HG03066 (cell line): ENCODE results near the gene HPF1.
"Not testable (repeated sequence)": the region's sequence is repeated elsewhere in the genome, so short reads cannot be mapped to it uniquely, and the experiment has no call there.

Source experiments
- ATAC-seq: cut with Tn5 transposase; IDR thresholded peaks from one replicate; pipeline ENCODE4 v1.9.1; 2021; ENCODE audit warnings: low read depth; ENCODE audit not compliant: unreplicated experiment

Gene HPF1

DNA sequence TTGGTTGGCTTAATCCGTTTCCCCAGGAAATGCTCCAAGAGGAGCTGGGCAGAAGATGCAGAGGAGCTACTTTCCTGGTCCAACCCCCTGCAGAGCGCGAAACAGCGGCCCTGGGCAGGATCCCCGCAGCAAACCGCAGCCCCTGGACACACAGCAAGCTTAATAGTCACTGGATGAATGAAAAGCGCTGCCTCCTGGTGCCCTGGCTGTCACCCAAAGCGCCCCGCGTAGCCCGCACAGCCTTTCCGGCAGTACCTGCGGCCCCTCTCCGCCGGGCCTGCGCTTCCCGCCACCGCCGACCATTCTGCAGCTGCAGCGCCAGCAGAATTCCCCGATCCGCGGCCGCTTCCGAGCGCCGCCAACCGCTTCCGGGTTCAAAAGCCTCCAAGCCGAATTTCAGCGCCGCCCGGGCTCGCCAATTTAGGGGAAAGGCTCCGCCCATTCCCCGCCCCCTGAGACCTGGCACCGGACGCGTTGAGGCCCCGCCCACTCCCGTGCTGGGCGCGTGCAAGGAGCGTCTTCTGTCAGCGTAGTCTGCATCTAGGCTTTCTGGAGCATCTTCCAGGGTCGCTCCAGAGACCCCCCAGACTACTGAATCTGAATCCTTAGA lies at the start of gene HPF1:
TSS of gene HPF1 (minus strand) at position 370 of the 610 bp plus-strand sequence. CDS start at position 303, 67 bp downstream.
- ATAC-seq: peak; percentile 92

- not testable (repeated sequence) for ATAC-seq
Observed at GRCh38 chr4:169806770-169807169, 49.0 kb upstream of the HPF1 start.

DNA sequence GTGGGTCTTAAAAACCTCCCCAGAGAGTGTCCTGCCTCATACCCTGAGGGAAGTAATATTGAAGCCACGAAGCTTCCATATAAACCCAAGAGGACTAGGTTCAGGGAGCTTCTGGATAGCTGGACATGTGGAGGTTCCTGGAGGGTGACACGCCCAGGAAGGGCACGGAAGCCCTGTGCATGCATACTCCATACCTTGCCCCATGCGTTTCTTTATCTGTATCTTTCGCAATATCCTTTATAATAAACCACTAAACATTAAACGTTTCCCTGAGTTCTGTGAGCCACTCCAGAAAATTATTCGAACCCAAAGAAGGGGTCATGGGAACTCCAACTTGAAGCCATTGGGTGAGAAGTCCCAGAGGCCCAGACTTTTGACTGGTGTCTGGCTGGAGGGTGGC lies 45.7 kb upstream of the HPF1 start:
- ATAC-seq: no peak

DNA sequence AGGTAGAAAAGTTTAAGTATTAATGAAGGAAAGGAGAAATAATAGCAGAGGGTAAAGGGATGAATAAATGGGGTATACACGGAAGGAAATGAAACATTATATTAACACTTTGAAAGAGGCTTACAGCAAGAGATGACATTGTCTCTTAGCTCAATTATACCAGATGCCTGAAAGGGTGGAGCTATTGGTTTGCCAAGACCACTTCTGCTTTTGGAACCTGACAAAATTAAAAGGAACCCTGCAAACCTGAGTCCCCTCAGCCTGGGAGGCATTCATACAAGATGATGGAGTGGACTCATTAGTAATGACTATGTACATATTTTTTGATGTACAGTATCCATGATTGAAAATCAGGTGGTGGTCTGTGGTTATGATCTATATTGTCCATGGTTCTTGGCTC lies 45.1 kb upstream of the HPF1 start:
- ATAC-seq: no peak

- no peak for ATAC-seq
Observed at GRCh38 chr4:169800541-169800940, 42.8 kb upstream of the HPF1 start.

- ATAC-seq: no peak
Observed at GRCh38 chr4:169799260-169799659, 41.5 kb upstream of the HPF1 start.

- no peak for ATAC-seq
Observed at GRCh38 chr4:169795585-169795984, 37.8 kb upstream of the HPF1 start.

GRCh38 chr4:169791527-169792156 lies 33.9 kb upstream of the HPF1 start:
- no peak for ATAC-seq

- ATAC-seq: no peak
Observed at GRCh38 chr4:169791062-169791461, 33.3 kb upstream of the HPF1 start.

GRCh38 chr4:169774466-169775445 lies 17.0 kb upstream of the HPF1 start:
- ATAC-seq: no peak

GRCh38 chr4:169773889-169774288 lies 16.1 kb upstream of the HPF1 start:
- no peak for ATAC-seq

- ATAC-seq: not testable (repeated sequence)
Observed at GRCh38 chr4:169771556-169772080, 13.9 kb upstream of the HPF1 start.

- no peak for ATAC-seq
Observed at GRCh38 chr4:169770416-169770815, 12.7 kb upstream of the HPF1 start.

- ATAC-seq: no peak
Observed at GRCh38 chr4:169768385-169768784, 10.6 kb upstream of the HPF1 start.

DNA sequence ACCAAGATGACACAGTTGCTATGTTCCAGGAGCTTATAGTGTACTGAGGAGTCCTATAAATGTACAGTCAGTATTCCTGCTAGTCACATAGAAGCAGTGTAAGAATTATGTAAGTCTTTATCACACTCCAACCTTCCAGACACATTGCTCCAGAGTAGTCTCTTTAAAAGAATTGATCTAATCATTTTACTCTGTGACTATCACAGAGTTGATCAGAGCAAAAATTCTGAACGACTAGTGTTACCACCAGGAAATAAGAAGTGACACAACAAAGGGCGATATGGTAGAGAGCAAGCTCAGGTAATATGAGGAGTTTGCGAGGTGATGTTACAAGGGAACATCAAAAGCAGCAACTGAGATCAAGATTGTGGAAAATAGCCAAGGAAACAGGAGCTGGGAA lies 9.0 kb upstream of the HPF1 start:
- ATAC-seq: no peak

DNA sequence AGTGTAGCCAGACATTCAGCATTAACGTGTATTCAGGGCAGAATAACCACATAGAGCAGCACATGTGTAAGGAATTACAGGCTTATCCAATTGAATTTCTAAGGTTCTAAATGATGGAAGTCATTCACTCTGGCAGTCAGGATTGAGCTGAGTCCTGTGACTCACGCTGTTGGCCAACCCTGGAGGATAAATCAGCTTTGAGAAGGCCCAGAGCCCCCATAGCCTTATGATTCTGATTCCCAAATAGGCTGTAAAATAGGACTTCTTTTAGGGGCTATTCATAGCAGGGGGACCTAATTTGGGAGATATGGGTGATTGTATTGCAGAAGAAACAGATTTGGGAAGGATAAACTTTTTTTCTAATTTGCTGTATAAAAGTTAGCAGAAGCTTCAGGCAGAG lies 8.1 kb upstream of the HPF1 start:
- ATAC-seq: no peak

DNA sequence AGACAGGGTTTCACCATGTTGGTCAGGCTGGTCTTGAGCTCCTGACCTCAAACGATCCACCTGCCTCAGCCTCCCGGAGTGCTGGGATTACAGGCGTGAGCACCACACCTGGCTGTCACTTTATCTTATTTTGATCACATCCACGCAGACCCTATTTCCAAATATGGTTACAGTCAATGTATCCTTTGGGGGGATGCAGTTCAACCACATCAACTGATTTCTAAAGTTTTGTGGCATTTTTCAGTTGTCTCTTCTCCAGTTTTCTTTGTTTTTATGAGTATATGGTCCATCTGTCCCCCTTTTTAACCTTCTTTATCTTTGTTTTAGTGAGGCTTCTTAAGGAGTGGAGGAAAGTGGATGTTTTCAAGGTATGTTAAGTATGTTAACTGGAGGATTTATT lies 4.1 kb upstream of the HPF1 start:
- ATAC-seq: no peak

DNA sequence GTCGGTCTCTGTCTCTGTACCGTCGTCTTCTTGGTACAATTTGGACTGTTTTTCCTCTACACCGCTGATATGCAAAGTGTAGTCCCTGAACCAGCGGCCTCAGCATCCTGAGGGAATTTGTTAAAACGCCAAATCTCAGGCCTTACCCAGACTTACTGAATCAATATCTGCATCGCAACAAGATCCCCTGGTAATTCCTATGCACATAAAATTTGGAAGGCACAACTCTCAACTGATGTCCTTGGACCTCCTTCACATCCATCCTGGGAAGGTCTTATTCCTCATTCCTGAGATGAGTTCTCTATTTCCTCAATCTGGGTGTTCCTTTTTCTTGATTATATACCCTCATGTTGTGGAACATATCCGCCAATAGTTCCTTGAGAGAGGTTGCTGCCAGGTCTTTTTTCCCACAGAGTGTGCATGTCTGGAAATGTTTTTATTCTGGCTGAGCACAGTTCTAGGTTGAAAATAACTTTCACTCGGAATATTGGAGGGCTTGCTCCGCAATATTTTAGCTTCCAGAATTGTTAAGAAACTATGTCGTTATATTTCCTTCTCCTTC lies 738 bp upstream of the HPF1 start:
- no peak for ATAC-seq

DNA sequence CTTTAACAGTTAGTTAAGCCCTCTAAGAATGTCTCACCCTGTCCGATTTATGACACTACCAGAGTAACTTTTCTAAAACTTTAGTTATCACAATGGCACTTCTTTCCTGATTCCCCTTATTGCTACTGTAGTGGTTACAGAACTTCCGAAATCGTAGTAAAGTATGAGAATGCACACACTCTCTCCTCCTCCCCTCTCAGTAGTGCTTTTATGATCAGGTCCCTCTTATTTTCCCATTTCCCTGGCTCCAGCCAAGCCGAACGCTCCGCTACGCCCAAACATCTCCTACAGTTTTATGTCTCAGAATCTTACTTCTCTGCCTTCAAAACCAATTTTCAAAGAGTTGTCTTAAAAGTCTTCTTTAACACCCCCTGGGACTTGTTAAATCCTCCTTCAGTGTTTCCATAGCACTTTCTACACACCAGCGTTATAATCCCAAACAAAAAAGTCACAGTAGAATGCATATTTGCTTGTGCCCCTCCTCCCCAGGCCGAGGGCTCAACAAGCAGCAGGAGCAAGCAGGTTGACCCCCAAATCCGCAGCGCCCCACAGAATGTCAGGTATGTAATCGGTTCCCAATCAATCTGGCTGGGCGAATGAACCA lies 671 bp downstream of the HPF1 start:
- peak; percentile 33 for ATAC-seq

DNA sequence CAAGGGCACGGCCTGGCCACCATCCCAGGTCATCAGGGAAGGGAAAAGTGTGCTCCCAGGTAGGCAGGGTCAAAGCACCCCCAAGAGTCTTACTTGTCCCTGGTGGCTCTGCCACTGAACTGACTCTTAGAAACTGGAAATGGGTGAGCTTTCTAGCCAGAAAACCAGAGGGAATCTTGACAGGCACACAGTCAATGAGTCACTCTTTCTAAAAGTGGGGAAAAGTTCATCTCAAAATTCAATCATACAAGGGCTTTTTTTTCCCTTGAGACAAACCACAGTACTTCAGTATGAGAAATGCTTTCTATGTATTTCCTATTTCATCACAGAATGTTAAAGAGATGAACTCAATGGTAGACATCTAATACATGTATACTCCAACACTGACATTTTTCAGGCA lies 12.5 kb downstream of the HPF1 start:
- ATAC-seq: no peak
